Thymus (tissue), 11 donors: Measurements from ENCODE around the gene SLC38A10. TPM values are rescaled to one million over a fixed set of nuclear protein-coding genes. Genes with fewer than 3 reads are reported as not detected.

Experiments used
- DNase-seq, 9 donors: peaks; one replicate each; pipeline ENCODE4 v3.0.0-alpha.2; 2013; ENCODE audit warnings: low spot score in 9 of 9, low read depth in 6 of 9, missing footprints in 1 of 9
- H3K27ac ChIP-seq, 2 donors: one replicate each; pipeline ENCODE4 v1.5.1; 2013; ENCODE audit warnings: control low read depth in 1 of 2, low read depth in 1 of 2, low read length in 1 of 2, mild to moderate bottlenecking in 1 of 2, moderate library complexity in 1 of 2
- H3K27me3 ChIP-seq, 2 donors: one replicate each; pipeline ENCODE4 v1.5.1; 2013; ENCODE audit warnings: low read length in 1 of 2; ENCODE audit not compliant: control insufficient read depth in 2 of 2, insufficient read depth in 1 of 2
- H3K36me3 ChIP-seq, 2 donors: one replicate each; pipeline ENCODE4 v1.5.1; 2013; ENCODE audit warnings: low read length in 1 of 2, mild to moderate bottlenecking in 1 of 2, moderate library complexity in 1 of 2; ENCODE audit not compliant: control insufficient read depth in 2 of 2, insufficient read depth in 2 of 2
- H3K4me1 ChIP-seq, 2 donors: one replicate each; pipeline ENCODE4 v1.5.1; 2013; ENCODE audit warnings: low read length in 2 of 2; ENCODE audit not compliant: control insufficient read depth in 2 of 2, insufficient read depth in 2 of 2
- H3K4me3 ChIP-seq, 2 donors: one replicate each; pipeline ENCODE4 v1.5.1; 2013; ENCODE audit warnings: low read length in 2 of 2, control low read depth in 1 of 2, mild to moderate bottlenecking in 1 of 2
- H3K9me3 ChIP-seq, 2 donors: one replicate each; pipeline ENCODE4 v1.5.1; 2013; ENCODE audit warnings: low read length in 1 of 2, mild to moderate bottlenecking in 1 of 2; ENCODE audit not compliant: control insufficient read depth in 2 of 2, insufficient read depth in 1 of 2
- WGBS: extraction: QIAGEN DNeasy Blood & Tissue Kit; methylation state at CpG from one replicate; pipeline ENCODE4 v1.1.7; 2013; 5-methylcytosine and 5-hydroxymethylcytosine counted together
- polyA plus RNA-seq: library from polyadenylated mRNA; stranded (reverse); fragments of 200-250 nt; gene quantifications from one replicate; pipeline ENCODE4 v1.2.3, GENCODE V29; 2013
- total RNA-seq: library from RNA; stranded (reverse); fragments of 120-200 nt; gene quantifications from one replicate; pipeline ENCODE4 v1.2.4, GENCODE V29; 2013
- donor health status: healthy.

SLC38A10 gene
- total and polyA plus RNA-seq, 2 donors = 21.0 to 63.6 TPM

- H3K27ac ChIP-seq = no peak overlapping the region
- H3K27me3 ChIP-seq = no peaks in the 10 kb centered on the region
- no peaks in the 10 kb centered on the region for H3K4me1 ChIP-seq
- DNase-seq = no peak
- H3K4me3 ChIP-seq = no peak overlapping the region
- H3K9me3 ChIP-seq = peaks cover 0 to 9% of the 10 kb centered on the region in 2 donors
- H3K36me3 ChIP-seq = peaks cover 37 to 62% of the 10 kb centered on the region in 2 donors
- WGBS = 96% methylated on average over 18 of the region's 18 CpGs
Measured at GRCh38 chr17:81200201-81200600, 94.9 kb downstream of the SLC38A10 start.

- Histone ChIP-seq H3K4me1 (no peaks in the 10 kb centered on the region), H3K4me3 (no peak overlapping the region), H3K9me3 (peaks cover 0 to 3% of the 10 kb centered on the region in 2 donors), H3K27ac (no peak overlapping the region), H3K36me3 (peaks cover 41 to 69% of the 10 kb centered on the region in 2 donors), H3K27me3 (no peaks in the 10 kb centered on the region)
- 99% methylated on average over 18 of the region's 18 CpGs for WGBS
- no peak for DNase-seq
Measured at GRCh38 chr17:81199482-81199830, 95.7 kb downstream of the SLC38A10 start.

GRCh38 chr17:81198826-81199481, 96.2 kb downstream of the SLC38A10 start:
- WGBS = 97% methylated on average over 22 of the region's 22 CpGs
- no peaks in the 10 kb centered on the region for H3K4me1 ChIP-seq
- H3K27me3 ChIP-seq = no peaks in the 10 kb centered on the region
- no peak overlapping the region for H3K4me3 ChIP-seq
- H3K36me3 ChIP-seq = peaks cover 41 to 74% of the 10 kb centered on the region in 2 donors
- H3K9me3 ChIP-seq = no peaks in the 10 kb centered on the region
- H3K27ac ChIP-seq = no peak overlapping the region
- DNase-seq = no peak

GRCh38 chr17:81197831-81198490, 97.1 kb downstream of the SLC38A10 start:
- Histone ChIP-seq H3K36me3 (peaks cover 37 to 76% of the 10 kb centered on the region in 2 donors), H3K27me3 (no peaks in the 10 kb centered on the region), H3K9me3 (no peaks in the 10 kb centered on the region), H3K4me1 (no peaks in the 10 kb centered on the region), H3K4me3 (no peak overlapping the region), H3K27ac (no peak overlapping the region)
- no peak for DNase-seq
- 95% methylated on average over 21 of the region's 21 CpGs for WGBS

DNA sequence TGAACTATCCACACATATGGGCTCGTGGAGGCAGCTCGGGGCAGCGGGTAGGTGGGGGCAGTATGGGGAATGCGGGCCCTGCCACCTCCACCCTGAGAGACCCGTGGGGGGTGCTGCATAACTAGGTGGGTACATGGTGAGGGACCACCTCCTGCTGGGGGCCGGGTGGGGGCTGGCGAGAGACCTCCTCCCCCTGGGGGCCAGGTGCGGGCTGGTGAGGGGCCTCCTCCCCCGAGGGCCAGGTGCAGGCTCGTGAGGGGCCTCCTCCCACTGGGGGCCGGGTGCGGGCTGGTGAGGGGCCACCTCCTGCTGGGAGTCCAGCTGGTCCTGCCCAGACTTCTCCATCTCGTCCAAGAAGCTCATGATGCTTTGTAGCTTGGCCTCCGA, 97.7 kb downstream of the SLC38A10 start:
- Histone ChIP-seq H3K4me1 (no peaks in the 10 kb centered on the region), H3K9me3 (no peaks in the 10 kb centered on the region), H3K4me3 (no peak overlapping the region), H3K27me3 (no peaks in the 10 kb centered on the region), H3K27ac (no peak overlapping the region), H3K36me3 (peaks cover 37 to 75% of the 10 kb centered on the region in 2 donors)
- DNase-seq = no peak
- WGBS = 91% methylated on average over 14 of the region's 14 CpGs

DNA sequence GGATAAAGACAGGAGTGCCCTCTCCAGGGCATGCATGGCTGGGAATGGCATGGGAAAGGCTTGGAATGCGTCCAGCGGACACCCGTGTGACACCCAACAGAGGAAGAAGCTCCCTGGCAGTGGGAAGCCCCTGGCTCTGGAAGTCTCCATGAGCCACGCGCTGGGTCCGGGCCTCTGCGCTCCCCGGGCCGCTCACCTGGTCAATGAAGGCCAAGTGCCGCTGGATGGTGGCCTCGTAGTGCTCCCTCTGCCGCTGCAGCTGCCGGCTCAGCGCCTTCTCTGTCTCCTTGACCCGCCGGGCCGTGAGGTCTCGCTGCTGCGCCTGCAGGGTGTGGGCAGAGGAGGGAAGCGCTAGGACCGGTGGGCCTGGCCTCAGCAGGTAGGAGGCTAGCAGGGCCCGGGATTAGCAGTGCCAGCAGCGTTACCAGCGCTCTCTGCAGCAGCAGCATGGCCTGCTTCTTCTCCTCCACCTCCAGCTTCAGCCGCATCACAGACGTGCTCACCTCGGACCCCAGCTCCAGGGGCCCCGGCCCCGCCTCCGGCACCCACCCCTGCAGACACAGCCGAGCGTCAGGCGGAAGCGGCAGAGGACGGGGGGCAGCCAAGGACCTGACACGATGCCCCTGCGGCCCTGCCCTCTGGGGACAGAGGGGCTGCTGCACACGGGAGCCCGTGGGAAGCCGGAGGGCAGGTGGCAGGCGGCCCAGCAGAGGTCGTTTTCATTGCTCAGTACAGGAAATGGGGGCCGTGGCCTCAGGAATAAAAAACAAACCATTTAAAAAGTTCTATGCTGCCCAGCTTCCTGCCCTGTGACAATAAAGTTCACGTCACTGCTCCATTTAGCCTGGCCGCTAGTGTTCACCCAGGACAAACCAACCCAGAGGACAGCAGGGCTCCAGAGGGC, 98.3 kb downstream of the SLC38A10 start:
- no peak overlapping the region for H3K27ac ChIP-seq
- no peaks in the 10 kb centered on the region for H3K27me3 ChIP-seq
- 93% methylated on average over 45 of the region's 45 CpGs for WGBS
- H3K4me1 ChIP-seq = no peaks in the 10 kb centered on the region
- no peak overlapping the region for H3K4me3 ChIP-seq
- H3K9me3 ChIP-seq = no peaks in the 10 kb centered on the region
- H3K36me3 ChIP-seq = peaks cover 37 to 77% of the 10 kb centered on the region in 2 donors
- DNase-seq = no peak

GRCh38 chr17:81195941-81196495, 99.1 kb downstream of the SLC38A10 start:
- 93% methylated on average over 14 of the region's 14 CpGs for WGBS

More at GRCh38 chr17:81195941-81196495, 99.1 kb downstream of the SLC38A10 start:
- no peak overlapping the region for H3K4me3 ChIP-seq
- H3K4me1 ChIP-seq = no peaks in the 10 kb centered on the region
- H3K27ac ChIP-seq = no peak overlapping the region
- no peaks in the 10 kb centered on the region for H3K9me3 ChIP-seq
- H3K36me3 ChIP-seq = peaks cover 34 to 80% of the 10 kb centered on the region in 2 donors
- no peak for DNase-seq
- no peaks in the 10 kb centered on the region for H3K27me3 ChIP-seq
